GM23248 (cell line): ENCODE results near the gene RANGAP1.

ENCODE experiments used
- EZH2 ChIP-seq: fragments of 200-600 bp; sonication (generic); IDR thresholded peaks from 2 replicates; pipeline ENCODE4 v1.6.1; 2018; ENCODE audit warnings: antibody characterized with exemption, mild to moderate bottlenecking; ENCODE audit not compliant: insufficient read depth, poor library complexity, severe bottlenecking
- EZH2phosphoT487 ChIP-seq: fragments of 200-600 bp; sonication (generic); IDR thresholded peaks from 2 replicates; pipeline ENCODE4 v1.6.1; 2018; ENCODE audit warnings: antibody characterized with exemption, moderate library complexity, mild to moderate bottlenecking, low read depth; ENCODE audit not compliant: insufficient read depth

- no peak for TF ChIP-seq EZH2
- no peak for TF ChIP-seq EZH2phosphoT487
Observed at GRCh38 chr22:41215409-41215808, 70.6 kb downstream of the RANGAP1 start.
